Tongue (tissue), 2 donors: ENCODE data around the gene DYRK1A. TPM values are rescaled to one million over a fixed set of nuclear protein-coding genes. Genes with fewer than 3 reads are reported as not detected.
A peak's percentile ranks its signal among the peaks of the same experiment; 100 is the strongest.

ENCODE experiments used
- DNase-seq: peaks from one replicate; pipeline ENCODE4 v3.0.0-alpha.2; 2015
- total RNA-seq: library from RNA; depleted of rRNA; stranded (reverse); fragments of >200 nt; gene quantifications from one replicate; pipeline ENCODE4 v1.2.3, GENCODE V29; 2014

The DYRK1A gene
- total RNA-seq, 1 donor from 2014 or later = 150 TPM

DNA sequence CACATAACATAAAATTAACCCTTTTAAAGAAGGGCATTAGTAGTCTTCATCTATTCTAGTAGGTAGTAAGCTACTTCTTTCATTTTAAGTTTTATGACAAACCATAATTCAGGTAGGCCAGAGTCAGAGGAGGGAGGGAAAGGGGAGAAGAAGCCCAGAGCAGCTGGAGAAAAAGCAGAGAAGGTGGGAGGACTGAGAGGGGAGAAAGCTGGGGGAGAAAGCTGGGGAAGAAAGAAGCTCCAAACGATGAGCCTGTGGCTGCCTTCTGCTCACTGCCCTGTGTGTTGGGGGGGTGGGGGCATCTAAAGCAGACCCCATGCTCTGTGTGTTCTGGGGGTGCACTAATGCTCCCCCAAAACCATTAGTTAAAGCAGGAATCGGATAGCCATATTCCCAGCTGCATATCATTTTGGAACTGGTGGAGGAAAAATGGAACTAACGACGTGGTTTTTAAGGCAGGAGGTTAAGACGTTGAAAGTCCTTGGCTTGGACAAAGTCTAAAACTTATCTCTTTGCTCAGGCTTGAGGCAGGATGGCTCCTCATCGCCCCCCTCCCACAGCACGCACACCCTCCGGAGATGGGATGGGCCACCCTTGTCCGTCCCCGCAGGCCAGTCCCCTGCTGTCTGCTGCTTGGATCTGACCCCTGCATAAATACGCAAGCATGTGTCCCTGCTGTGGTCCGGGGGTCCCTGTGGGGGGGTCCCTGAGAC is 184.2 kb downstream of the DYRK1A start:
- no peak for DNase-seq

DNA sequence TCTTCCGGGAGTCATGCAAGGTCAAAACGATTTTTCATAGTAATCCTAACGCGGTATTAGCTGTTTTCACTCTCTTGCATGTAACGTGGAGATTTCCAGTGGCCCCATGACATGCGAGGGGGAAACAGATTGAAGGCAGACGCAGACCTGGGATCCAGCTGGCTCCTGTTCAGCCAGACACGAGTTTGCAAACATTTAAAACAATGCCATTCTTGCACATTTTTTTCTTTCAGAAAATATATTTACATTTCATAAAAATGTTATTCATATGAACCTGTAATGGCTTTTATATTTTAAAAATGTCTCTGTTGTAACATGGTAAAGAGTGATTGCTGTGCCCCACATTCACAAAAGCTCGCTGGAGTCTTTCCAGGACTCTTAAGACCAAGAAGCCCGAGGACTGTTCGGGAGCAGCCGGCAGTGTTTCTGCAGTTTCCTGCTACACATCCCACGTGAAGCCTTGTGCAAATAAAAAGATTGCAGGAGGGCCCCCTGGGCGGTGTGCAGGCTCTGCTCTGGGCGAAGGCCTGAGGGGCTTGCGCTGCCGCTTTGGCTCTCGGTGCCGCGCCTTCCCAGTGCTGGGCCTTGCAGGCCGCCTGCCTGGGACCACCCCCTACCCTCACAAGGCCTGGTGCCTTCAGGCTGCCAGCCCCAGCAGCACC is 184.9 kb downstream of the DYRK1A start:
- DNase-seq = peak; percentile 85

DNA sequence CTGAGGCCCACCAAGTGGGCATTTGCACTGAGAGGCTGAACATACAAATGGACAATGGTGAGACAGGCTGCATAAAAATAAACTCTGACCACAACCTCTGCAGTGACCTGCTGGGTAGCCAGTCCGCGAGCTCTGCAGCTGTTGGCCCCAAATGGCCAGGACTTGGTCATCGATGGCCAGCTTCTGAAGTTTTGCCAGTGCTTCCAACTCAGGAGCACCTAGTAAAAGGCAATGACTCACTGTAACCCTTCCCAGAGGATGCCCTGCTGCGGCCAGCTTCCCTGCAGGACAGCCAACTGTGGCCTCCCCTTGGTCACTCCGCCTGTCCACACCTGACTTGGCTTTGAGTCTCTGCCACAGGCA is 185.4 kb downstream of the DYRK1A start:
- no peak for DNase-seq

- DNase-seq = no peak
Measured at GRCh38 chr21:37552496-37553029, 186.0 kb downstream of the DYRK1A start.

GRCh38 chr21:37553078-37553481 is 186.5 kb downstream of the DYRK1A start:
- peak; percentile 64 for DNase-seq

DNA sequence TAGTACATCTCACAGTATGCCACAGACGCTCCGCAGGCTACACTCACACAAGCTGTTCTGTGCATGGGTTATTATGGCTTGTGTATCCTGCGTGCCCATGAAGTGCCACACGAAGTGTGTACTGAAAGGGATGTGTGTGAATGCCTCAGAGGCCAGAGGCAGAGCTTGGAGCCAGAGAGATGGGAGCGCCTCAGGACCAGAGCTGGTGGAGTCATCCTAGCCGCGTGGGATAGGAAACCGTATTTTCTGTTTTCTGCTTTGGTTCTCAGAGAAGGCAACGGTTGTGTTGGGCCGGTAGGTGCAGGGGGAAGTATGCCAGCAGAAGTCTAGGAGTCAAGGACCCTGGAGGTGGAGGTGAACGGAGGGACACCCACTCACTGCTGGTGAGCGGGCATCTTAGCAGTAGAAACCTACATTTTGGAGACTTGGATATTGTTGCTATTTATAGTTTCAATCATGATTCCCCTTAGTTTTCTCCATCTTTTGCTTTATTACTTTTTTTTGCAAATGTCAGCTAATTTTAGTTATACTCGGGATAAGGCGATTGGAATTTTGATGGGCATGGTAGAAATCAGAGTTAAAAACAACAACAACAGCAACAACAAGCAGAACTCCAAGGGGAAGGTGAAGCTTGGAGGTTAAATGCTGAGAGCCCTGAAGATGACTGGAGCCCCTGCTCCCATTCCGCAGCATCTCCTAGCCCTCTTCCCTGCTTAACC is 188.2 kb downstream of the DYRK1A start:
- no peak for DNase-seq

DNA sequence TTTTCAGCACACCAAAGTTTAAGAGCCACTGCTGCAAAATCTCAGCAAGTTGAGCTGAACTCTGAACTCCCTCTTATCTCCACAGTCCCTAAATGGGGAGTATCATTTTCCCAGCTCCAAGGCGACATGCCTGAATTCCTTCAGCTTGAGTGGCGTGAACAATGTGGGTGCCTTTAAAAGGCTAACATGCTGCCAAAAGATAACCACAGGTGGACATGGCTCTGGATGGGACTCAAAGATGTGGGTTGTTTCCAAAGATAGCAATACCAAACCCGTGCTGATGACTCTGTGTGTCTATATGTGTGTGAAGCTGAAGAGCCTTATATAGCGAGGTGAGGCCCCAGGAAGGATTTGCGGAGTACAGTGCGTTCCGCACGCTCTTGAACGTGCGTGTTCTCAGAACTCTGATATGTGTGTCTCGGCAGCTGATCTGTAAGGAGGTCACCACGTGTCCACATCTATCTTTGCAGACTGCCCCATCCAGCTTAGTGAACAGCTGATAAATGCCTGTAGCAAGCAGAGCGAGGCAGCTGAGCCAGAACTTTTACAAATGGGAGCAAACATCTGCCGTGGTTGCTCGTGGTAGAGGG is 189.2 kb downstream of the DYRK1A start:
- peak; percentile 91 for DNase-seq

DNA sequence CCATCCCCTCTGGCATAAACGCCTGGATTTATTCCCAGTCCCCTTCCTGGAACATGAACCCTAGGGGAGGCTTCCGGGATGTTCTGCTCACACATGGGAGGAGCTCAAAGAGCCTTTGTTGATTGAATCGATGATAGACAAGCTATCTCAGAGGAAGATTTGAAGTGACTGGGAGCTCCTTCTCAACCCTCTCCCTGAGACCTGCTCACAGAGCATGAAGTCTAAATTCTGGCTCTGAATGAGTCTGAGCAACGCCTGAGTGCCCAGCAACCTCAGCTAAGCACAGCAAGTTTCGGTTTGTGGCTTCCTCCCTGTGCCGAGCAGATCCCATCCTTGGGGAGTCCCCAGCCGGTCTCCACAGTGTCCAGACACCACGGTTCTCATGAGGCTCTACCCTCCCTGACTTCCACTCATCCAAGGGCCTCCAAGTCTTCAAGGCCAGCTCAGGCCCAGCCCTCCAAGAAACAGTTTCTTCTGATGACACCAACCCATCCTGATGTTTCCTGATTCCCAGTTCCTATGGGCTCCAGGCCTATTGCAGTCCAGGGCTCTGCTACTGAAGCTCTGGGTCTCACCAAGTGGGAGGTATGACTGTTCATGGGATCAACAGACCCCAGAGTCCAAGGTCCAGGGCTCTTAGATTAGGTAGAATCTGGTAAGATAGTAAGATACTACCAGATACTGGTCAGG is 190.8 kb downstream of the DYRK1A start:
- no peak for DNase-seq

DNA sequence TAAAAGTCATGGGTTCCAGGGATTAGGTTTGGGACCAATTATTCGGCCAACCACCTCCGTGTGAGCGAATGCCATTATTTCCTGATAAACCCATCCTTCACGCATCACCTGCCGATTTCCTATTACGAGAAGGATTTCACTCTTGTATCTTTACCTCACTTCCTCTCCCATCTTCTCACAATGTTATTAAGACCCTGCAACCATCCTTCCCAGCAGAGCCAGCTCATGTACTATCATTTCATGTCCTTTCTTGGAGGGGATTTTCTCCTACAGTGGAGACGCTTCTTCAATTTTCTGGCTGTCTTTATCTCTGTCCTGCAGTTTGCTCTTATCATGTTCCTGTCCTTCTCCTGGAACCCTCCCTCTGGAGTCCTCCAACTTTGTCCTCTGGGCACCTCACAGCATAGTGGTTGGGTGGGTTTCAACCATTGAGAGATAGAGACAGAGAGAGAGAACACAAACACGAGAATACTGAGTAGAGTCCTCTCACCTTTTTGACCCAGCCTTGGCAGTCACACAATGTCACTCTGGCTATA is 192.2 kb downstream of the DYRK1A start:
- DNase-seq = no peak

DNA sequence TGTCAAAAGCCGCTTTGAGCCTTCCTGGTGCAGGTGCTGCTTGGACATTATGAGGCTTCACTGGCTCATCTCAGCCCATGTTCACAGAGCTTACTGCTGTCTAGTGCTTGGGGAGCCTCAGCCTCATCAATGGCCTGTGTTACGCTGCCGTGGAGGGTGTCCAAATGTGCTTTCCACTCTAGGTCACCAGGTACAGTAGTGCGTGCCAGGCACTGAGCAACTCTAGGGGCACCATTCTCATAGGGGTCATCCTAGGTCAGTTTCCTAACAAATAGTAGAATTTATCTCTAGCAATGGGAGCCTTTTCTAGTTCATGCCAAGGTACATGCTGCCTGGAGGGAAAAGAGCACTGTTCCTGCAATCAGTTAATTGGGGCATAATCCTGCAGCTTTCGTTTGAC is 193.8 kb downstream of the DYRK1A start:
- no peak for DNase-seq

DNA sequence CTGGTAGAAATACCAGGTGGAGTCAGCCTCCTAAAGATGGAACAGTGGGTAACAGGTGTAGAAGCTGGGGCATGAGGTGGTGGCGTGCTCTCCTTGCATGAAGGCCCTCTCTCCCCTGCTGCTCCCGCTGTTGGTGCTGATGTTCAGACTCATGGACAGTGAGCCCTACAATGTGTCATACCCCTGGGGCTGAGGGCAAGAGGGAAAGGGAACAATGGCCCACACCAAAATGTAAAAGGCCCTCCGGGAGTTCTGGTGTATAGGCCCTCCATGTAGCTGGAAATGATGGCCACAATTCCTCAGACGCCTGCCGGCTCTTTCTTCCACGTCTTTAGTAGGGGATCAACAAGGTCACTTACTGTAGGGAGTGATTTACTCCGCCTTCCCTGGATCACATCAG is 194.9 kb downstream of the DYRK1A start:
- no peak for DNase-seq

DNA sequence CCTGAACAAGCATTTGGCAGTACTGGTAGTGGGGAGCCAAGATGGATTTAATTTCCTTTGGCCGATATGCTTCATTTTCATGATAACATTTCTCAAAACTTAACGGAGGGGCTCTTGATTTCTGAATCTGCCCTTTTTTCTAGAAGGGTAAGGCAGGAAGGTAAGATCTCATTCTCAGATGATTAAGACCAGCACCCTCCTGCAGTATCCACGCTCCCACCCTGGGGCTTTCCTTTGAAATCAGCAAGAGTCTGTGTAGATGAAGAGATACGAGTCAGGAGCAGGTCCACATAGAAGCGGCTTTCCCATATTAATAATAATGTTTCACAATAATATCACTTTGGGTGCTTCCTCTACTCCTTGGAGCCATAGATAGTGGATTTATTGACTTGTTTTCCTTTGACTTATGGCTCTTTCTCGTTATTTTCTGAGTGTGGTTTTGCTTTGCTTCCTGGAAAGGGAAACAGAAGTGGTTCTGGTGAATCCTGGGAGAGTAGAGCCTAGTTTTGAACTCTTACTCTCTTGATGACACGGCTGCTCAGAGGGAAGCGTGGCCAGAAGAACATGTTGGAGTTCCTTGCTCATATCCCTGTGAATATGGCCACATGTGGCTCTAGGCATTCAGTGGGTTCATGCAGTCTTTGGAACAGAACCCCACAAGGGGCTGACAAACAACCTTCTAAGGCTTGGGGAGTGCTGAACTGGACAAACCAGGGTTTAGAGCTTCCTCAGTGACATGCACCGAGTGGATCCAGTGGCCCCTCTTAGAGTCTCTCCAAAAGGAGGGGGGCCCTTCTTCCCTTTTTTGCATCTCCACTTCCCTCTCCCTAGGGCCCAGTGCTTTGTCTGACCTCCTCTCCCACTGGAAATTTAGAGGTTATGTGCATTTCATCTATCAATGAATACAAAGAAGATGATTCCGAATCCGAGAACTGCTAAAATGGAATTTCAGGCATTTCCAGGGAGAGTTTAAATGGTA is 195.7 kb downstream of the DYRK1A start:
- DNase-seq = no peak

GRCh38 chr21:37562920-37563640 is 196.5 kb downstream of the DYRK1A start:
- DNase-seq = no peak

DNA sequence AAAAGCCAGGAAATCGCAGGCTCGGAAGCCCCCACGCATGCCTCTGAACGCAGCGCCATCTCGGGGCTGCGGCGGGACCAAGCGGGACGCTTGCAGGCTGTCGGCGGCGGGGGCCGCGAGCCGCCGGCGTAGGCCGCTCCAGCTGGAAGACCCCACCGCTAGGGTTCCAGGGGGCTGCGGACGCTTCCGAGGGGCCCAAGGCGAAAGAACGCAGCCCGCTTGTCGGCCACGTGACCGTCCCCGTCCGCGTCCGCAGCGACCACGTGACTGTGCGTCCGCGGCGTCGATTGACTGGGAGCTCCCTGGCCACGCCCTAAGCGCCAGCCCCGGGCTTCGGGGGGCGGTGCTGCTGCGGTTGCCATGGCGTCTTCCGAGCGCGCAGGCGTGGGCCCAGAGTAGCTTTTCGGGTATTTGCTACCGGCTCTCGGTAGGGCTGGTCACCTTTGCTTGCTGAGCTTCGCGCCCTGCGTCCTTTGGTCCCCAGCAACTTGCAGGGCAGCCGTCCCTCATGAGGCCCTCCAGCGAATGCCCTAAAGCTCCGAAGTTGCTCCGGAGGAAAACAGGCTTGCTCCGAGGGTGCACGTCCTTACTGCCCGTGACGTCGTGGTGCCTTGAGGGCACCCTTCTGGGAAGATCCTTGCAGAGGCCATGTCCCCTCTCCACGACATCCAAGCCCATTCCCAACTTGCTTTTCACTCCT is 197.2 kb downstream of the DYRK1A start:
- peak; percentile 97 for DNase-seq

DNA sequence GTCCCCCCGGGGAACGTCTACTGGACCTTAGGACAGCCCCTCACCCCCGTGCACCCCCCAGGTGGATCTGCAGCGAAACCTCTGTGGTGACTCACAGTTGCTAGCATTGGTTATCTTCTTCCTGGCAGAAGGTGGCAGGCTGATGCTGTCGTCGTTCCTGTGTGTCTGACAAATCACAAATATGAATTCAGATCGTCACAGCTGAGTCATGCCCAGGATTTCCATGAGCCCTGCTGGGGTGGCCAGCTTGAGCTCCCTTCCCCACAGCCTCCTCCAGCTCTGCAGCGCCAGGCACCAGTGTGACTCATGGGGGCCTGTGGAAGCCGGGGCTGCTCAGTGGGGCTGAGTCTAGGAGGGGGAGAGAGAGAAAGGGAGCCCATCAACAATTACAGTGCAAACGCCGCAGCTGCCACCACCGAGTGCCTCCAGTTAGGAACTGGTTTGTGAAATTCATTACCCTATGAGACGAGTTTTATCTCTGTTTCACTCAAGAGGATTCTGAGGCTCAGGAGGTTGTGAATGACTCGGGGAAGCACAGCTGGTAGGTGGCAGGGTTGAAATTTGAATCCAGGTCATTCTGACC is 197.9 kb downstream of the DYRK1A start:
- peak; percentile 75 for DNase-seq

GRCh38 chr21:37564924-37565529 is 198.5 kb downstream of the DYRK1A start:
- no peak for DNase-seq

DNA sequence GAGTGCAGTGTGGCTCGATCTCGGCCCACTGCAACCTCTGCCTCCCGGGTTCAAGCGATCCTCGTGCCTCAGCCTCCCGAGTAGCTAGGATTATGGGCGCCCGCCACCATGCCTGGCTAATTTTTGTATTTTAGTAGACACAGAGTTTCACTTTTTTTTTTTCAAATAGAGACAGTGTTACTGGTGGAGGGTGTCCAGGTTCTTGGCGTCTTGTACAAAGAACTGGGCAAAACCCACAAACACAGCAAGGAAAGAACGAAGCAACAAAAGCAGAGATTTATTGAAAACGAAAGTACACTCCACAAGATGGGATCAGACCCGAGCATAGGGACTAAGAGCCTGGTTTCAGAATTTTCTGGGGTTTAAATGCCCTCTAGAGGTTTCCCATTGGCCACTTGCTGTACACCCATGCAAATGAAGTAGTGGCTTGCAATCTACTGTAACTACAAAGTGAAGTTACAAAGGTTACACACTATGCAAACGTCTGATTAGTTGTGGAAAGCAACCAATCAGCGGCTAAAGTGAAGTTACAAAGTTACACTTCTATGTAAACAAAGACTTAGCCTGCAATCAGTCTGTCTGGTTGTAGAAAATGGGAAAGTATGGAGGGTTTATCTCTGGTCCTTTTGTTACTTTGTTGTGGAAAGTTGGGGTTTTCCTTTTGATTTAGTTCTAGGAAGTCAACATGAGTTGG is 199.1 kb downstream of the DYRK1A start:
- DNase-seq = no peak
